Lung (tissue), 12 donors: ENCODE results near the gene LARP4. TPM values are rescaled to one million over a fixed set of nuclear protein-coding genes. Genes with fewer than 3 reads are reported as not detected.
A peak's percentile ranks its signal among the peaks of the same experiment; 100 is the strongest.
"Not testable (repeated sequence)": the region's sequence is repeated elsewhere in the genome, so short reads cannot be mapped to it uniquely, and the experiment has no call there.

ENCODE experiments used
- ATAC-seq: fragments of 200-7000 bp; cut with Tn5 transposase; one replicate; pipeline ENCODE4 v1.9.1; 2020; ENCODE audit warnings: moderate number of reproducible peaks; ENCODE audit not compliant: insufficient read depth, low FRiP score
- DNase-seq, 3 donors: peaks; one replicate each; pipeline ENCODE4 v3.0.0-alpha.2; 2013 to 2017
- H3K27ac ChIP-seq, 2 donors: one replicate each; pipeline ENCODE4 v1.5.1; 2013; ENCODE audit warnings: mild to moderate bottlenecking in 2 of 2, moderate library complexity in 2 of 2, control low read depth in 1 of 2, inconsistent platforms in 1 of 2, low read depth in 1 of 2, low read length in 1 of 2
- H3K27me3 ChIP-seq, 3 donors: one replicate each; pipeline ENCODE4 v1.5.1; 2013; ENCODE audit warnings: low read length in 2 of 3; ENCODE audit not compliant: control insufficient read depth in 3 of 3, insufficient read depth in 3 of 3
- H3K36me3 ChIP-seq, 4 donors: one replicate each; pipeline ENCODE4 v1.5.1; 2013; ENCODE audit warnings: low read length in 4 of 4, mild to moderate bottlenecking in 1 of 4, moderate library complexity in 1 of 4; ENCODE audit not compliant: control insufficient read depth in 4 of 4, insufficient read depth in 4 of 4
- H3K4me1 ChIP-seq, 5 donors: one replicate each; pipeline ENCODE4 v1.5.1; 2013; ENCODE audit warnings: low read length in 5 of 5, mild to moderate bottlenecking in 2 of 5, moderate library complexity in 1 of 5; ENCODE audit not compliant: control insufficient read depth in 5 of 5, insufficient read depth in 5 of 5
- H3K4me3 ChIP-seq: one replicate; pipeline ENCODE4 v1.5.1; 2013; ENCODE audit warnings: mild to moderate bottlenecking, control low read depth, moderate library complexity
- H3K9ac ChIP-seq, 2 donors: one replicate each; pipeline ENCODE4 v1.5.1; 2013; ENCODE audit warnings: low read length in 2 of 2, control low read depth in 1 of 2; ENCODE audit not compliant: insufficient read depth in 1 of 2
- H3K9me3 ChIP-seq, 4 donors: one replicate each; pipeline ENCODE4 v1.5.1; 2013; ENCODE audit warnings: low read length in 3 of 4, mild to moderate bottlenecking in 1 of 4, moderate library complexity in 1 of 4; ENCODE audit not compliant: control insufficient read depth in 4 of 4, insufficient read depth in 3 of 4
- WGBS, 2 donors: extraction: QIAGEN DNeasy Blood & Tissue Kit; methylation state at CpG; one replicate each; pipeline ENCODE4 v1.1.7; 2013; 5-methylcytosine and 5-hydroxymethylcytosine counted together
- polyA plus RNA-seq, 2 donors: library from polyadenylated mRNA; stranded (reverse); fragments of 200-250 nt; gene quantifications; one replicate each; pipeline ENCODE4 v1.2.1, GENCODE V29; 2013
- total RNA-seq, 2 donors: library from RNA; depleted of rRNA in 1 of 2; stranded (reverse); fragments of >200 nt in 1 of 2; gene quantifications; one replicate each; pipeline ENCODE4 v1.2.1, GENCODE V29; 2014 to 2021
- TF ChIP-seq, protein P1 (sequence below): IDR thresholded peaks from 2 replicates; pipeline ENCODE4 v1.5.1; 2012; ENCODE audit warnings: mild to moderate bottlenecking; ENCODE audit errors: control extremely low read depth, extremely low read depth
- donor health status: control.
- donor health status: control.
- donor health status: Bipolar disorder and iron deficiency.
- donor health status: healthy.
- donor health status: DM: yes; HTN: yes; CAD: no.

The LARP4 gene
- total and polyA plus RNA-seq, 4 donors = 10.9 to 69.4 (median 32.3) TPM

- peaks cover 0 to 5% (median 3%) of the 10 kb centered on the region in 4 donors for H3K36me3 ChIP-seq
- TF ChIP-seq, protein P1, sequence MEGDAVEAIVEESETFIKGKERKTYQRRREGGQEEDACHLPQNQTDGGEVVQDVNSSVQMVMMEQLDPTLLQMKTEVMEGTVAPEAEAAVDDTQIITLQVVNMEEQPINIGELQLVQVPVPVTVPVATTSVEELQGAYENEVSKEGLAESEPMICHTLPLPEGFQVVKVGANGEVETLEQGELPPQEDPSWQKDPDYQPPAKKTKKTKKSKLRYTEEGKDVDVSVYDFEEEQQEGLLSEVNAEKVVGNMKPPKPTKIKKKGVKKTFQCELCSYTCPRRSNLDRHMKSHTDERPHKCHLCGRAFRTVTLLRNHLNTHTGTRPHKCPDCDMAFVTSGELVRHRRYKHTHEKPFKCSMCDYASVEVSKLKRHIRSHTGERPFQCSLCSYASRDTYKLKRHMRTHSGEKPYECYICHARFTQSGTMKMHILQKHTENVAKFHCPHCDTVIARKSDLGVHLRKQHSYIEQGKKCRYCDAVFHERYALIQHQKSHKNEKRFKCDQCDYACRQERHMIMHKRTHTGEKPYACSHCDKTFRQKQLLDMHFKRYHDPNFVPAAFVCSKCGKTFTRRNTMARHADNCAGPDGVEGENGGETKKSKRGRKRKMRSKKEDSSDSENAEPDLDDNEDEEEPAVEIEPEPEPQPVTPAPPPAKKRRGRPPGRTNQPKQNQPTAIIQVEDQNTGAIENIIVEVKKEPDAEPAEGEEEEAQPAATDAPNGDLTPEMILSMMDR = no peak
- H3K9me3 ChIP-seq = no peaks in the 10 kb centered on the region
- H3K4me3 ChIP-seq = no peak overlapping the region
- peaks cover 0 to 14% (median 2%) of the 10 kb centered on the region in 5 donors for H3K4me1 ChIP-seq
- DNase-seq = peak in 1 of 3 donors; percentile 18
- no peak overlapping the region for H3K9ac ChIP-seq
- WGBS, 2 donors = 74 to 88% methylated on average over 9 of the region's 9 CpGs
- H3K27ac ChIP-seq = no peak overlapping the region
- no peak for ATAC-seq
- H3K27me3 ChIP-seq = no peaks in the 10 kb centered on the region
Observed at GRCh38 chr12:50411051-50411660, 10.5 kb downstream of the LARP4 start.

GRCh38 chr12:50415899-50416479, 15.3 kb downstream of the LARP4 start:
- Histone ChIP-seq H3K4me1 (peaks cover 0 to 14% (median 2%) of the 10 kb centered on the region in 5 donors), H3K4me3 (no peak overlapping the region), H3K9ac (no peak overlapping the region), H3K27me3 (no peaks in the 10 kb centered on the region), H3K9me3 (no peaks in the 10 kb centered on the region), H3K27ac (no peak overlapping the region), H3K36me3 (peaks cover 2 to 11% (median 10%) of the 10 kb centered on the region in 4 donors)
- DNase-seq (no peak), ATAC-seq (no peak)
- TF ChIP-seq, protein P1 = no peak
- WGBS, 2 donors = 81 to 87% methylated on average over 6 of the region's 6 CpGs

DNA sequence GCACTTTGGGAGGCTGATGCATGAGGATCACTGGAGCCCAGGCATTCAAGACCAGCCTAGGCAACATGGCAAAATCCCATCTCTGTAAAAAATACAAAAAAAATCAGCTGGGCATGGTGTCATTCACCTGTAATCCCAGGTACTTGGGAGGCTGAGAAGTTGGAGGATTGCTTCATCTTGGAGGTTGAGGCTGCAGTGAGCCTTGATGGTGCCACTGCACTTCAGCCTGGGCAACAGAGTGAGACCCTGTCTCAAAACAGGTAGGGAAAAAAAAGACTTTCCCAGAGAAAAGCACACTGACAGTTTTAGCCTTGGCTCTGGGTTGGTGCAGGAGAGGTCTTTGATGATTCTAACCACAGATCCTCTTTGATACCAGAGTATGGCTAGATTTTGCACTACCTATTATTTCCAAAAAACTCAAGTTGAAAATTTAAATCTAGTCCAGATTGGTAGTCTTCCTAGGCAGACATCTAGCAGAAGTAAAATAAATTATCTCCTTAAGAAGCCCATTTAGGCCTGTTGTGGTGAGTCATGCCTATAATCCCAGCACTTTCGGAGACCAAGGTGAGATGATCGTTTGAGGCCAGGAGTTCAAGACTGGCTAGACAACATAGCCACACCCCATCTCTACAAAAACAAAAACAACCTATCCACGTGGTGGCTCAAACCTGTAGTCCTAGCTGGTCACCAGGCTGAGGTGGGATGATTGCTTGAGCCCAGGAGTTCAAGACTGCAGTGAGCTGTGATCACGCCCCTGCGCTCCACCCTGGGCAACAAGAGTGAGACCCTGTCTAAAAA, 18.6 kb downstream of the LARP4 start:
- no peaks in the 10 kb centered on the region for H3K27me3 ChIP-seq
- WGBS, 2 donors = 81 to 93% methylated on average over 5 of the region's 5 CpGs
- no peak overlapping the region for H3K4me3 ChIP-seq
- ATAC-seq = no peak
- peaks cover 0 to 11% (median 0%) of the 10 kb centered on the region in 5 donors for H3K4me1 ChIP-seq
- peaks cover 2 to 12% (median 11%) of the 10 kb centered on the region in 4 donors for H3K36me3 ChIP-seq
- no peak for DNase-seq
- no peak overlapping the region for H3K27ac ChIP-seq
- TF ChIP-seq, protein P1 = no peak
- H3K9ac ChIP-seq = no peak overlapping the region
- no peaks in the 10 kb centered on the region for H3K9me3 ChIP-seq

- 97 to 98% methylated on average over 10 of the region's 10 CpGs for WGBS, 2 donors
- H3K4me1 ChIP-seq, H3K36me3 ChIP-seq, H3K27me3 ChIP-seq, H3K9me3 ChIP-seq, H3K9ac ChIP-seq, H3K4me3 ChIP-seq, ATAC-seq, DNase-seq, H3K27ac ChIP-seq: not testable (repeated sequence)
Observed at GRCh38 chr12:50422855-50423254, 22.2 kb downstream of the LARP4 start.

GRCh38 chr12:50423342-50423741, 22.7 kb downstream of the LARP4 start:
- H3K27me3 ChIP-seq, H3K27ac ChIP-seq, H3K9ac ChIP-seq, H3K36me3 ChIP-seq, H3K4me3 ChIP-seq, DNase-seq, H3K9me3 ChIP-seq, ATAC-seq, H3K4me1 ChIP-seq: not testable (repeated sequence)
- 92 to 98% methylated on average over 10 of the region's 10 CpGs for WGBS, 2 donors
